SU-DHL-6 (cell line): ENCODE measurements around the gene MCM5.
"Not testable (repeated sequence)": the region's sequence is repeated elsewhere in the genome, so short reads cannot be mapped to it uniquely, and the experiment has no call there.

ENCODE experiments used
- H2AFZ ChIP-seq: fragments of 200-600 bp; sonication (generic); 2 replicates; pipeline ENCODE4 v1.6.1; 2014; ENCODE audit warnings: low read depth, mild to moderate bottlenecking, moderate library complexity, mixed read lengths, antibody characterized with exemption, low read length; ENCODE audit not compliant: severe bottlenecking
- H3F3A ChIP-seq: fragments of 200-600 bp; shearing (Covaris generic); 2 replicates; pipeline ENCODE4 v1.6.0; 2016; ENCODE audit warnings: antibody characterized with exemption, mild to moderate bottlenecking; ENCODE audit not compliant: insufficient read depth
- H3K27ac ChIP-seq: fragments of 200-600 bp; sonication (generic); 2 replicates; pipeline ENCODE4 v1.5.1; 2016; ENCODE audit warnings: low read depth, mild to moderate bottlenecking, low read length, moderate library complexity, mixed read lengths
- H3K27me3 ChIP-seq: fragments of 200-600 bp; sonication (generic), shearing (Covaris generic); 2 replicates; pipeline ENCODE4 v1.6.0; 2014; ENCODE audit warnings: mild to moderate bottlenecking, low read length
- H3K36me3 ChIP-seq: fragments of 200-600 bp; sonication (generic); 2 replicates; pipeline ENCODE4 v1.6.1; 2014; ENCODE audit warnings: mild to moderate bottlenecking, low read length, mixed read lengths
- H3K4me2 ChIP-seq: fragments of 300-600, 200-600 bp; shearing (Covaris generic), sonication (generic); 2 replicates; pipeline ENCODE4 v1.6.0; 2014; ENCODE audit warnings: low read length, low read depth, mild to moderate bottlenecking; ENCODE audit not compliant: poor library complexity, severe bottlenecking
- H3K4me3 ChIP-seq: fragments of 200-600 bp; sonication (generic); 2 replicates; pipeline ENCODE4 v1.5.1; 2014; ENCODE audit warnings: antibody characterized with exemption, low read length, mild to moderate bottlenecking, mixed read lengths; ENCODE audit not compliant: insufficient read depth, poor library complexity, severe bottlenecking
- H3K79me2 ChIP-seq: fragments of 200-600 bp; sonication (generic); 2 replicates; pipeline ENCODE4 v1.6.1; 2014; ENCODE audit warnings: mild to moderate bottlenecking, low read length, moderate library complexity; ENCODE audit not compliant: insufficient read depth
- H3K9ac ChIP-seq: fragments of 200-600 bp; sonication (generic); 2 replicates; pipeline ENCODE4 v1.7.0; 2014; ENCODE audit warnings: mild to moderate bottlenecking, low read length
- H3K9me2 ChIP-seq: fragments of 200-600 bp; sonication (generic); replicated peaks from 2 replicates; pipeline ENCODE4 v1.6.1; 2014; ENCODE audit warnings: low read length; ENCODE audit not compliant: insufficient read depth
- H3K9me3 ChIP-seq: fragments of 200-600 bp; sonication (generic); 2 replicates; pipeline ENCODE4 v1.6.1; 2014; ENCODE audit warnings: low read length, mixed read lengths; ENCODE audit not compliant: insufficient read depth
- H4K20me1 ChIP-seq: fragments of 200-600 bp; sonication (generic); 2 replicates; pipeline ENCODE4 v1.6.1; 2014; ENCODE audit warnings: low read depth, mild to moderate bottlenecking, antibody characterized with exemption, low read length, moderate library complexity, mixed read lengths
- EZH2phosphoT487 ChIP-seq: fragments of 200-600 bp; sonication (generic), shearing (Covaris generic); conservative IDR thresholded peaks from 2 replicates; pipeline ENCODE4 v1.6.1; 2018; ENCODE audit warnings: mild to moderate bottlenecking, antibody characterized with exemption, low read length, moderate library complexity, mixed read lengths
- TF ChIP-seq, protein P1 (sequence below): fragments of 200-600 bp; sonication (generic); IDR thresholded peaks from one replicate; pipeline ENCODE4 v1.5.1; 2017; ENCODE audit warnings: antibody characterized with exemption, mild to moderate bottlenecking, low read length, moderate library complexity; ENCODE audit not compliant: insufficient read depth, poor library complexity, severe bottlenecking

The MCM5 gene

GRCh38 chr22:35359380-35360065, 40.4 kb upstream of the MCM5 start:
- Histone ChIP-seq H3K4me2 (no peak overlapping the region), H3K9ac (no peak overlapping the region), H3F3A (no peaks in the 10 kb centered on the region), H2AFZ (no peak overlapping the region), H3K79me2 (no peaks in the 10 kb centered on the region), H3K27me3 (no peaks in the 10 kb centered on the region), H3K9me3 (no peaks in the 10 kb centered on the region), H3K4me3 (no peak overlapping the region), H3K27ac (no peak overlapping the region), H3K9me2 (no peaks in the 10 kb centered on the region), H4K20me1 (no peaks in the 10 kb centered on the region), H3K36me3 (no peaks in the 10 kb centered on the region)
- TF ChIP-seq EZH2phosphoT487 = no peak
- TF ChIP-seq, protein P1, sequence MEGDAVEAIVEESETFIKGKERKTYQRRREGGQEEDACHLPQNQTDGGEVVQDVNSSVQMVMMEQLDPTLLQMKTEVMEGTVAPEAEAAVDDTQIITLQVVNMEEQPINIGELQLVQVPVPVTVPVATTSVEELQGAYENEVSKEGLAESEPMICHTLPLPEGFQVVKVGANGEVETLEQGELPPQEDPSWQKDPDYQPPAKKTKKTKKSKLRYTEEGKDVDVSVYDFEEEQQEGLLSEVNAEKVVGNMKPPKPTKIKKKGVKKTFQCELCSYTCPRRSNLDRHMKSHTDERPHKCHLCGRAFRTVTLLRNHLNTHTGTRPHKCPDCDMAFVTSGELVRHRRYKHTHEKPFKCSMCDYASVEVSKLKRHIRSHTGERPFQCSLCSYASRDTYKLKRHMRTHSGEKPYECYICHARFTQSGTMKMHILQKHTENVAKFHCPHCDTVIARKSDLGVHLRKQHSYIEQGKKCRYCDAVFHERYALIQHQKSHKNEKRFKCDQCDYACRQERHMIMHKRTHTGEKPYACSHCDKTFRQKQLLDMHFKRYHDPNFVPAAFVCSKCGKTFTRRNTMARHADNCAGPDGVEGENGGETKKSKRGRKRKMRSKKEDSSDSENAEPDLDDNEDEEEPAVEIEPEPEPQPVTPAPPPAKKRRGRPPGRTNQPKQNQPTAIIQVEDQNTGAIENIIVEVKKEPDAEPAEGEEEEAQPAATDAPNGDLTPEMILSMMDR = no peak

DNA sequence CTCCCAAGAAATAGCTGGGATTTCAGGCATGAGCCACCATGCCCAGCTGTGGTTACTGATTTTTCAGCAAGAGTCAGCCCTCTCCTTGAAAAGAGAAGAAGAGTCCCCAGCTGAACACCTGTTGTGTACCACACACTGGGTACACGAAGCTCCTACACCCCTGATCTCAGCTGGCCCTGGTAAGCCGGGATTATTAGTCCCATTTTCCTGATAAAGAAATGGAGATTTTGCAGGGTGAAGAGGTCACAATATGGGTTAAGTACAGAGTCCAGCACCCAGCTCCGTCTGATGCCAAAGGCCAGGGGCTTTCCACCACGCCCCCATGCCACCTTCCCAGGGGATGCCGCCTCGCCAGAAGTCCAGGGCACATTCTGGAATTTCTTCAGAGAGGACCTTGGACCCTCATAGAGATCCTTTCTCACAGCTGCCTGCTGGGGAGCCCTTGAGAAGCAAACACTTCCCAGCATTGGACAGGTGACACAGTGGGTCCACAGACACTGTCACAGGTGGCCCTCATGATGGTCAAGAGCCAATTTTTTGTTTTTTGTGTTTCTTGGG, 38.9 kb upstream of the MCM5 start:
- no peak overlapping the region for H3K27ac ChIP-seq

GRCh38 chr22:35363566-35364086, 36.3 kb upstream of the MCM5 start:
- Histone ChIP-seq H3F3A (0 out of 2 replicates have a peak, but pooled peaks cover 6% of the 10 kb centered on the region), H3K27me3 (no peaks in the 10 kb centered on the region), H3K4me2 (no peak overlapping the region), H3K9ac (no peak overlapping the region), H3K79me2 (no peaks in the 10 kb centered on the region), H3K9me2 (no peaks in the 10 kb centered on the region), H2AFZ (no peak overlapping the region), H3K9me3 (no peaks in the 10 kb centered on the region), H3K27ac (no peak overlapping the region), H3K36me3 (no peaks in the 10 kb centered on the region), H3K4me3 (no peak overlapping the region), H4K20me1 (no peaks in the 10 kb centered on the region)
- TF ChIP-seq EZH2phosphoT487 = no peak
- TF ChIP-seq, protein P1 = no peak

More for the DNA sequence above, 38.9 kb upstream of the MCM5 start:
- no peaks in the 10 kb centered on the region for H3K27me3 ChIP-seq
- no peaks in the 10 kb centered on the region for H3K9me2 ChIP-seq
- TF ChIP-seq, protein P1 = no peak
- H4K20me1 ChIP-seq = no peaks in the 10 kb centered on the region
- no peak overlapping the region for H3K9ac ChIP-seq
- no peaks in the 10 kb centered on the region for H3K9me3 ChIP-seq
- H3F3A ChIP-seq = no peaks in the 10 kb centered on the region
- H3K4me3 ChIP-seq = no peak overlapping the region
- no peaks in the 10 kb centered on the region for H3K36me3 ChIP-seq
- H3K4me2 ChIP-seq = no peak overlapping the region
- H3K79me2 ChIP-seq = no peaks in the 10 kb centered on the region
- H2AFZ ChIP-seq = no peak overlapping the region

DNA sequence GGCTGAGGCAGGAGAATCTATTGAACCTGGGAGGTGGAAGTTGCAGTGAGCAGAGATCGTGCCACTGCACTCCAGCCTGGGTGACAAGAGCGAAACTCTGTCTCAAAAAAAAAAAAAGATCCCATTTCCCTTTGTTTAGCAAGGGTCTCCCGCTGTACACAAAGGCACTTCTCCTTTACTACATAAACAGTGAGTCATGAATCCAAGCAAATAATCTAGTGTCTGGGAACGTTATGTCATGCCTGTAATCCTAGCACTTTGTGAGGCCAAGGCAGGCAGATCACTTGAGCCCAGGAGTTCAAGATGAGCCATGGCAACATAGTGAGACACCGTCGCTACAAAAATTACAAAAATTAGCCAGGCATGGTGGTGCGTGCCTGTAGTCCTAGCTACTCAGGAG, 35.7 kb upstream of the MCM5 start:
- not testable (repeated sequence) for H3K4me3 ChIP-seq, H3K4me2 ChIP-seq, H4K20me1 ChIP-seq, H3K36me3 ChIP-seq, H3K27ac ChIP-seq, H2AFZ ChIP-seq, H3K9me2 ChIP-seq, H3K27me3 ChIP-seq, H3K9ac ChIP-seq, H3K9me3 ChIP-seq, H3K79me2 ChIP-seq, H3F3A ChIP-seq
